Measurements from ENCODE around the gene PDE2A.

PDE2A gene

DNA sequence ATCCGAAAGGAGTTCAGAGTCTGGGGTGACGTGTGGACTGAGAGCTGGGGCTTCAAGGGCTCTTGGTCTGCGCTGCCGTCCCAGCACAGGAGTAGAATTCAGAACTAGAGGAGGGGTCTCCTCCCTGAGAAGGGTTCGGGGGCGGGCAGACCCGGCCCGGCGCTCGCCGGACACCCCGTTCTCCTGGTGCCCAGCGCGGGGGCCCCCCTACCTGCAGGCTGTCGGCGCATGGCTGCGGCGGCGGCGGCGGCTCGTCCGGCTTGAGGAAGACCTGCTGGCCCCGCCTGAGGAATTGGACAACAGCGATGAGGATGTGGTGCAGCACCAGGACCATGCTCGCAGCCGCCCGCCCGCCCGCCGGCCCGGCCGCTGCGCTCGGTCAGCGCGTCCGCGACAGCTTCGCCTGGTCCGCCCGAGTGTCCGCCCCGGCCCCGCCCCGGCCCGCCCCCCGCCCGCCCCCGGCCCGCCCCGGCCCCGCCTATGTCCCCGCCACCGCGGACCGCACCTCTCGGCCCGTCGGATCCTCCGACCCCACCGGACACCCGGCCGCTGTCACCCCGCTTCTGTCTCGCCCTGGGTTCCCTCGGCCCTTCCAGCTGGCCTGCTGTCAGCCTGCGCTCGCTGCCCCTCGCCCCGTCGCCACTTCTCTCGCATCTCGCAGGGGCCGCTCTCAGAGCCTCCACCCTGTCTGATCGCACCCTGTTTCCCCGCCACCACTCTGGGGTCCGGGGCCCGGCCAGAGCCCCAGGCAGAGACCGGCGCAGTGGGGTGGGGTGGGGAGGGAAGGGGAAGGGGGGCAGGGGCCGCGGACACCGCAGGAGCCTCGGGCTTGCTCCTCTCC, 32.0 kb downstream of the PDE2A start:
- H3K27ac ChIP-seq = peak overlapping the region; percentile 68
- no peak for DNase-seq (ENCODE audit: low read depth, low spot score)

- DNase-seq (ENCODE audit: low read depth, low spot score) = no peak
- no peak overlapping the region for H3K27ac ChIP-seq
Measured at GRCh38 chr11:72641522-72642042, 32.6 kb downstream of the PDE2A start.

- H3K27ac ChIP-seq = no peak overlapping the region
Measured at GRCh38 chr11:72639502-72640375, 34.5 kb downstream of the PDE2A start.

GRCh38 chr11:72637926-72638325, 36.3 kb downstream of the PDE2A start:
- no peak overlapping the region for H3K27ac ChIP-seq
- DNase-seq (ENCODE audit: low read depth, low spot score) = no peak

More at GRCh38 chr11:72639502-72640375, 34.5 kb downstream of the PDE2A start:
- DNase-seq (ENCODE audit: low read depth, low spot score) = no peak

GRCh38 chr11:72637198-72637597, 37.0 kb downstream of the PDE2A start:
- DNase-seq (ENCODE audit: low read depth, low spot score) = no peak
- no peak overlapping the region for H3K27ac ChIP-seq

DNA sequence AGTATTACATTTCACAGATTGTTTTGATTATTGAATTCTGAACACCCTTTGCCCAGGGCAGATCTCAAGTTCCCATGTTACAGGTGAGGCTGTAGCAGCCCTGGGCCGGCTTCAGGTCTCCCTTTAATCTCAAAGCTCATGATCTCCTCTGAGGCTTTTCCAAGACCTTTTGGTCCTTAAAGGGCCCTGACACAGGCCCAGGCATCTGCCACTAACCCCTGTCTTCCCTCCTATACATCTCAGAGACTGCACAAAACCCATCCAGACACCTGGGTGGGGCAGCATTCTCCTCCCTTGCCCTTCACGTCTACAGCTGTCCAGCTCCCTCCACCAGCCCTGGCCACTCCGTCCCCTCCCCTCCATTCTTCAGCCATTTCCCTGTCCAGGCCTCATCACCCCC, 37.8 kb downstream of the PDE2A start:
- no peak overlapping the region for H3K27ac ChIP-seq
- no peak for DNase-seq (ENCODE audit: low read depth, low spot score)

DNA sequence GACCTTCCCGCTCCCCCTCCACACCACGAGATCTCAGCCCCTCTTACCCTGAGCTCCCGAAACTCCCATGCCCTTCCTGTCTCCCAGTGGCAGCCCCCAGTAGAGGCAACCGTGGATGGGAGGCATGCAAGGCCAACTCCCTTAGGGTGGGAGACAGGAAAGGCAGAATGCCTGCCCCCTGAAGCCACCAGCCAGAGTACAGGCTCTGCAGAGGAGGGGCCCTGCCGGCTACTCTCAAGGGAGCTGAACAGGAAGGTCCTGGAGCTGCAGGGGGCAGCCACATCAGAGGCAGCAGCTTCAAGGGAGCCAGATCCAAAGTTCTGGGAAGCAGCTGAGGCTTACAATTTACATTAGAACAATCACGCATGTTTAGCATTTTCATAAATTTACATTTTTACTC, 38.3 kb downstream of the PDE2A start:
- no peak overlapping the region for H3K27ac ChIP-seq
- DNase-seq (ENCODE audit: low read depth, low spot score) = no peak

DNA sequence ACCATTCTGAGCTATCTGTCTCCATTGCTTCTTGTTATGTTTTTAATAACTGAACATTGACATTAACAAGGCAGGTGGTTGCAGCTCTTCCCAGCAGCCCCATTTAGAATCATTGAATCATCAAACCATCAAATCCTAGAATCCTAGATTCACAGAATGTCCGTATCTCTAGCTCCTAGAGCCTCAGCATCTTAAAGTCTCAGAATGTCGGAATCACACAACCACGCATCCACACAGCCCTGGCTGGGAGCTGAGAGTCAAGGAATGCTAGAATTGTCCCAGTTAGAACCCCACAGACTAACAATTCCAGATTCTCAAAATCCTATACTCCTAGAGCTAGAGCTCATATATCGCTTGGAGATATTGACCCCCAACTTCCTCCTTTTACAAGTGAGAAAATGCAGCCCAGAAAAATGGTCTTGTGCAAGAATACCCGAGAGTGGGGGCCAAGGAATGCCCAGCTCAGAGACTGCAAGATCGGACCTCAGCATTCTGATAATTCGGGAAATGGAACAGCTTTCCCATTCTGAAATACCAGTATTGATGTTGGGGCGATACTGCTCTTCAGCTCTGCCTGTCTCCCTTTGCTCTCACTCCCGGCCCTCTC, 38.8 kb downstream of the PDE2A start:
- H3K27ac ChIP-seq = no peak overlapping the region
- no peak for DNase-seq (ENCODE audit: low read depth, low spot score)

GRCh38 chr11:72634472-72635095, 39.6 kb downstream of the PDE2A start:
- H3K27ac ChIP-seq = no peak overlapping the region
- DNase-seq (ENCODE audit: low read depth, low spot score) = no peak

DNA sequence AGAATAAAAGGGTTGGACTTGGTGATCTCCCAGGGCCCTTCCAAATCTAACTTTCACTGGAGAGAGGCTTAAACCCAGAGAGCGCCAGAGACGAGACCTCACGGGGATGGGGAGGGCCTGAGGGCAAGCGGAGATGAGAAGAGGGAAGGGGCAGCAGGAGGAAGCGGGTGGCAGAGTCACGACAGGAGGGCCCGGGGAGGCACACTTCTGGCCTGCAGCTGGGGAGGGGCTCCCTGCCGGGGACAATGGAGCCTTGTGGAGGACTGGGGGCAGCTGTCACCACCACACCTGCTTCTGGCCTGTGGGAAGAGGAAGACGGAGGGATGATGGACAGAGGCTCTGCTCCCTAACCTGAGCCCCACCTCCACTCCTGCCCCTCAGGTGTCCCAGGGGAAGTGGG, 40.2 kb downstream of the PDE2A start:
- DNase-seq (ENCODE audit: low read depth, low spot score) = no peak
- H3K27ac ChIP-seq = no peak overlapping the region

- no peak overlapping the region for H3K27ac ChIP-seq
- DNase-seq (ENCODE audit: low read depth, low spot score) = no peak
Measured at GRCh38 chr11:72633068-72633467, 41.2 kb downstream of the PDE2A start.

- H3K27ac ChIP-seq = no peak overlapping the region
- no peak for DNase-seq (ENCODE audit: low read depth, low spot score)
Measured at GRCh38 chr11:72631806-72632731, 42.2 kb downstream of the PDE2A start.

GRCh38 chr11:72630104-72630852, 43.9 kb downstream of the PDE2A start:
- no peak for DNase-seq (ENCODE audit: low read depth, low spot score)
- H3K27ac ChIP-seq = no peak overlapping the region

DNA sequence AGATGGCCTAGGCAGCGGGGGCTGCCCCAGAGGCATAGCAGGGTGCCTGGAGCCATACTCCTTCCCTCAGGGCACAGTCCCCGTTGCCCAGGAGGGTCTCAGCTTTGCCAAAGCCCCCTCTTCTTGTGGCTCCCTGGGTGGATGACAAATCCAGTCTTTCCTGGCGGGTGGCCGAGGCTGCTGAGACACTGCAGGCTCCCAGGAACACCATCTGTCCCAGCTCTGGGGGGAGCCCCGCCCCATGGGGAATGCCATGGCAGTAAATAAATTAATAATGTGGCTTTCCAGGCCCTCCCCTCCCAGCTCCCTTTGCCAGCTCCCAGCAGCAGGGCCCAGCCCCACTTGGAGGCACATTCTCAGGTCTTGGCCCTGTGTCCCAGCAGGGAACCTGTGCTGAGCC, 45.0 kb downstream of the PDE2A start:
- DNase-seq (ENCODE audit: low read depth, low spot score) = no peak
- H3K27ac ChIP-seq = no peak overlapping the region

DNA sequence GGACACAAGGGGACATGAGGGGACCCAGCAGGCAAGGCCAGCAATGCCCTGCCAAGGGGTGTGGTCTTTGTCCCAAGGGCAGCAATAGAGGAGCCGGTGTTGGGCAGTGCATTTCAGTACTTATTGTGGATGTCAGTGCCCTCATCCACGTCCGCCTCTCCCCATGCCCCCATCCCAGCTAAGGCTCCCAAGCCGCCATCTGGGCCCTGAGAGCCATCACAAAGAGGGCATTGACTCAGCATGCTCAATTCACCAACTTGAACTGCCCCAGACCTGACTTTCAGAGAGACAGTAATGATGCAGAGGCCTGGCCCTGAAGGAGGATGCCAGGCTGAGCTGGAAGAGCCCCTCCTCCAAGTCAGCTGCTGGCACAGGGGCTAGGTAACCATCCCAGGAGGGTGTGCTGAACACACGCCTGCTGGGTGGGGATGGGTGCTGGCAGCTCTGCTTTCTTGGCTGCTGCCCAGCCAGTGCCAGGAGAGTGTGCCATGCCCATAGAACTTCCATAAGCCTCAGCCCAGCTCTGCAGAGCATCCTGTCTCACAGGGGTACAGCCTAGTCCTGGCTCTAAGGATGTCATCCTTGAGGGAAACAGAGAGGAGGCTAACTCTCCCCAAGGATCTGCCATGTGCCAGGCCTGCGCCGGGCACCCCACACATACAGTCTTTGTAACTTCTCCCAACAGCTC, 46.5 kb downstream of the PDE2A start:
- DNase-seq (ENCODE audit: low read depth, low spot score) = no peak
- H3K27ac ChIP-seq = no peak overlapping the region

- no peak for DNase-seq (ENCODE audit: low read depth, low spot score)
- no peak overlapping the region for H3K27ac ChIP-seq
Measured at GRCh38 chr11:72626414-72626936, 47.7 kb downstream of the PDE2A start.

DNA sequence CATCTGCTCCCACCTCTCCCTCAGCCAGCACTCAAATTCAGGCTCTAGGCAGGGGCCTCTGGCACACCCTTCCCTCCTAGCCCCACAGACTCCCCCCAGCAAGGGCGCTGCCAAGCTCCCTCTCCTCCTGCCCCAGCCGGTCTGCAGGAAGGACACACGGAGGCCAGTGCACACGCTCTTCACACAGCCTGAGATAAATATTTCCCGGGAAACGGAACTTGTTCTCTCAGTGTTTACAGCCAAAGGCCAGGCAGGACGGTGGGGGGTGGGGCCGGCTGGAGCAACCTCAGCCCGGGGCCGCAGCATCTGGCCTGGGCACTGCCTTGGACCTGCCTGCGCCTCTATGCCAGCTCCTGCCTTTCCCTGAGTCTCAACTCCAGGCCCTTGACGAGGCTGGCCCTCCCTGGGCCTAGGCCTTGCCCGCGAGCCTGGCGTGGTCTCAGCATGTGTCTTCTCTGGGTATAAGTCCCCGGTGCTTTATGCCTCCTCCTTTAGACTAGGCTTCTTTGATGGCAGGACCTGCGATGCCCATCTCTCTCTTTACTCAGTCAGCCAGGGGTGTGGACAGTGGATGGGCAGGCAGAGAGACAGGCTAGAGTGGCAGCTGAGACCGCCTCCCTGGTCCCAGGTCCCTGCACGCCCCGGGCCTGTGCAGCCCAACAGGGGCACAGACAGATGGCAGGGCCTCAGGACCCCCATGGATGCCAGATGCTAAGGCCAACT, 48.4 kb downstream of the PDE2A start:
- no peak for DNase-seq (ENCODE audit: low read depth, low spot score)
- no peak overlapping the region for H3K27ac ChIP-seq

Measured in epithelial cell of prostate (primary cell).